ENCODE data around the gene IGF2BP3.
"Not testable (repeated sequence)": the region's sequence is repeated elsewhere in the genome, so short reads cannot be mapped to it uniquely, and the experiment has no call there.

IGF2BP3 gene

DNA sequence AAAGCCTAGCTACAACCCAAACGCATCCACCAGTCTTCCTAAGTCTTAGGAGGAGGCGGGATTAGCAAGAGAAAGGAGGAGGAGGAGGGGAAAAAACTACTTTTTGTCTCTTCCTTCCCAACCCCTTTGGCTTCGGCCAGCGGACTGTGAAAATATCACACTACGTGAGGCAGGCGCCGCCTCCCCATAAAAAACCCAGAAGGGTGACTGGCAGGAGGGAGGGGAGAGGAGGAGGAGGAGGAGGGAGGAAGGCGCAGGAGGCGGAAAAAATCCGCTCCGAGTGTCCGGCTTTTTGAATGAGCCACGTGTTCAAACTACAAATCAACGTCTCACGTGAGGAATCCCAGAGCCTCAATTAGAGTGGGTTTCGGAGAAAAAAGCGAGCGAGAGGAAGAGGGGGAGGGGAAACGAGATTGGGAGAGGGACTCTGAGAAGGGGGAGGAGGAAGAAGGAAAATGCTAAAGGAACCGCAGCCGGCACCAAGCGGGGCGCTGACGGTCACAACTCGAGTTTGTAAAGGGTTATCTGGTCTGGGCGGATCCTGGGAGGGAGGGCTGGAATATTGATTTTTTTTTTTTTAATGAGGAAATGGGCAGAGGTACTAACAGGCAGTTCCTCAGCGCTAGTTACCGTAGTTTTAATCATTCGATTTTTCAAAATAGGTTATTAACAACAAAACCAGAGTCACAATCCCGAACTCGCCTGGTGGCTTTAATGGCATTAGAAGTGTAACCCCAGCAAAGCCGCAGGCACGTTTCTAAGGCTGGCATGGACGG is at the start of gene IGF2BP3:
IGF2BP3 (minus strand) TSS at position 162 of the 776 bp plus-strand sequence. CDS start 381 bp downstream, outside the sequence.
- DNase-seq (ENCODE audit: insufficient read length, low spot score) (peak; percentile 66), FAIRE-seq (no peak)

DNA sequence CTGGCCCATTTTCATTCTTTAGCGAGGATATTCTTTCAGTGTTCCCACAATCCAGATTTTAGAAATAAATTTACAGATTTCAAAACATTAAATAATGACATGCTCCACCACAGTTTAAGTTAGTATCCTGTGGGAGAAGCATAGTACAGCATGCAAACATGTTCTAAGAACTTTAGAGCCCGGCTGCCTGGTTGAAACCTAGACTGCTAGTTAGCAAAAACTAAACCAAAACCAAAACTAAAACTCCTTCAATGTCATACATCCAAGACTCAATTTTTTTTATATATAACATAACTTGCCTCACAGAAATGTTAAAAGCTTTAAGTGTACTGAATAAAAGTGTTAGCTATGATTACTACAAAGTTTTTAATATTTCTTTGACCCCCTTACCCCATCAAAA is 44.5 kb upstream of the IGF2BP3 start:
- DNase-seq (ENCODE audit: insufficient read length, low spot score) = no peak
- no peak for FAIRE-seq

DNA sequence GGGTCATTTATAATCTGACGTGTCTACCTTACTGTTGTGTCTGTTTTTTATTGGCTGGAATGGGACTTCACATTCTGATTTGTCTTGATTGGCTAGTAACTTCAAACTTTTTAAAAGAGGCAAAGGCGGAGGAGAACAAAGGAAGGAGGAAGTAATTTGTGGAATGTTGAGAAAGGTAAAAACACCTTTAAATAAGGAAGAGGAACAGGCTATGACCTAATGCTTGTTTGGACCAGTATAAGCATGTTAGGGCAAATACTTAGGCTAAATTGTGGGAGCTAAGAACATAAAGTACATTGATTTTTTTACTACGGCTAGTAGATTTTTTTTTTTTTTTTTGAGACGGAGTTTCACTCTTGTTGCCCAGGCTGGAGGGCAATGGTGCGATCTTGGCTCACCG is 43.5 kb upstream of the IGF2BP3 start:
- FAIRE-seq; DNase-seq (ENCODE audit: insufficient read length, low spot score): not testable (repeated sequence)

DNA sequence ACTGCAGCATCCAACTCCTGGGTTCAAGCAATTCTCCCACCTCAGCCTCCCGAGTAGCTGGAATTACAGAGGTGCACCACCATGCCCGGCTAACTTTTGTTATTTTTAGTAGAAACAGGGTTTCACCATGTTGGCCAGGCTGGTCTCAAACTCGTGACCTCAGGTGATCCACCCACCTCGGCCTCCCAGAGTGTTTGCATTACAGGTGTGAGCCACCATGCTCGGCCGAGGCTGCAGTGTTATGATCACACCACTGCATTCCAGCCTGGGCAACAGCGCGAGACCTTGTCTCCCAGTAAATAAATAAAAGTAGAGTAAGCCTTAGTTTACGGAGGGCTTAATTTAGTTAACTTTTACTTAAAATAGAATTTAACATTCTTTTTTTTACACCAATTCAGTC is 23.7 kb upstream of the IGF2BP3 start:
- DNase-seq (ENCODE audit: insufficient read length, low spot score) = no peak
- FAIRE-seq = no peak

DNA sequence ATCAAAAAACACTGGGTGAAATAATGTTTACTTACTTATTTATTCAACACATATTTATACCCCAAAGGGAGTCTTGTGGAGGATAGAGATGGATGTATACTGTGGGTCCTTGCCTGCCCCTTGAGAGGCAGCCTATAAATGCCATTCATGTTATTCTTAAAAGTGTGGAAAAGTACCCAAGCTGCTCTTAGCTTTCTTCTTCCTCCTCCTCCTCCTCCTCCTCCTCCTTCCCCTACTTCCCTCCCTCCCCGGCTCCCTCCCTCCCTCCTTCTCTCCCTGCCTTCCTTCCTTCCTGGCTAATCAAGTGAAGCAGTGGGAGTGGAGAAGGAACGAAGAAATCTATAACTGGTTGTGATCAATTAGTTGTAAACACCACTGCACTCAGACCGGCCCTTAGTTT is 21.2 kb upstream of the IGF2BP3 start:
- FAIRE-seq = no peak
- no peak for DNase-seq (ENCODE audit: insufficient read length, low spot score)

DNA sequence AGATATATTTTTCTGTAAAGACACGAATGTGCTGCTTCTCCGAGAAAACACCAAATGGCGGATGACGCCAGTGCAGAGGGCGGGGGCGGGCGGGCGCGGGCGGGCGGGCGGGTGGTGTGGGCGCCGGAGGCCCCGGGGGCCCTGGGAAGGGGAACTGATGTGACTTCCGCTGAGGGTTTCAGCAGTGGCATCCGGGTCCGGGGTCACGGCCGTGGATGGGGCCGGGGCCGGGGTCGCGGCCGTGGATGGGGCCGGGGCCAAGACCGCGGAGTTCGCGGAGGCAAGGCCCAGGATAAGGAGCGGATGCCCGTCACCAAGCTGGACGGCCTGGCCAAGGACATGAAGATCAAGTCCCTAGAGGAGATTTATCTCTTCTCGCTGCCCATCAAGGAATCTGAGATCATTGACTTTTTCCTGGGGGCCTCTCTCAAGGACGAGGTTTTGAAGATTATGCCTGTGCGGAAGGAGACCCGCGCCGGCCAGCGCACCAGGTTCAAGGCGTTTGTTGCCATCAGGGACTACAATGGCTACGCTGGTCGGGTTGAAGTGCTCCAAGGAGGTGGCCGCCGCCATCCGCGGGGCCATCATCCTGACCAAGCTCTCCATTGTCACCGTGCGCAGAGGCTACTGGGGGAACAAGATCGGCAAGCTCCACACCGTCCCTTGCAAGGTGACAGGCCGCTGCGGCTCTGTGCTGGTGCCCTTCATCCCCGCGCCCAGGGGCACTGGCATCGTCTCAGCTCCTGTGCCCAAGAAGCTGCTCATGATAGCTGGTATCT is 20.3 kb upstream of the IGF2BP3 start:
- DNase-seq (ENCODE audit: insufficient read length, low spot score) (no peak), FAIRE-seq (no peak)

DNA sequence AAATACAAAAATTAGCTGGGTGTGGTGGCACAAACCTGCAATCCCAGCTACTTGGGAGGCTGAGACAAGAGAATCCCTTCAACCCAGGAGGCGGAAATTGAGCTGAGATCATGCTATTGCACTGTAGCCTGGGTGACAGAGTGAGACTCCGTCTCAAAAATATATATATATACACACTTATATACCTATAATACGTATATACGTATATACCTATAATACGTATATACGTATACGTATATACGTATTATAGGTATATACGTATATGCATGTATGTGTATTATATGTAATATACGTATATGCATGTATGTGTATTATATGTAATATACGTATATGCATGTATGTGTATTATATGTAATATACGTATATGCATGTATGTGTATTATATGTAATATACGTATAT is 18.4 kb upstream of the IGF2BP3 start:
- not testable (repeated sequence) for DNase-seq (ENCODE audit: insufficient read length, low spot score); FAIRE-seq

DNA sequence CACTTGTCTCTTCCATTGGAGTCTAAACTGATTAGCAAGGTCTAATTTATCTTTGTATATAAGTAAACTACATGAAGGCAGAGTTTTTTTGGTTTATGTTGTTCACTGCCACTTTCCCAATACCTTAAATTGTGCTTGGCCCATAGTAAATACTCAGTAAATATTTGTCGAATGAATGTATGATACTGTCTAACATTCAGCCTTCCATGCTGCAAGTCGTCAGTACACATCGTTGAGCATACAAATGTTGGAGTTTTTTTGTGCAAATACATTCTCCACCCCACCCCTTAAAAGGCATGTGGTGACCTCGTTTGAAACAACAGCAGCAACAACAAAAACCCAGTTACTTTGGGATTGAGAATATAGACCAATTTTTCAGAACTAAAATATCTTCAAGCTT is 17.4 kb upstream of the IGF2BP3 start:
- no peak for FAIRE-seq
- DNase-seq (ENCODE audit: insufficient read length, low spot score) = no peak

DNA sequence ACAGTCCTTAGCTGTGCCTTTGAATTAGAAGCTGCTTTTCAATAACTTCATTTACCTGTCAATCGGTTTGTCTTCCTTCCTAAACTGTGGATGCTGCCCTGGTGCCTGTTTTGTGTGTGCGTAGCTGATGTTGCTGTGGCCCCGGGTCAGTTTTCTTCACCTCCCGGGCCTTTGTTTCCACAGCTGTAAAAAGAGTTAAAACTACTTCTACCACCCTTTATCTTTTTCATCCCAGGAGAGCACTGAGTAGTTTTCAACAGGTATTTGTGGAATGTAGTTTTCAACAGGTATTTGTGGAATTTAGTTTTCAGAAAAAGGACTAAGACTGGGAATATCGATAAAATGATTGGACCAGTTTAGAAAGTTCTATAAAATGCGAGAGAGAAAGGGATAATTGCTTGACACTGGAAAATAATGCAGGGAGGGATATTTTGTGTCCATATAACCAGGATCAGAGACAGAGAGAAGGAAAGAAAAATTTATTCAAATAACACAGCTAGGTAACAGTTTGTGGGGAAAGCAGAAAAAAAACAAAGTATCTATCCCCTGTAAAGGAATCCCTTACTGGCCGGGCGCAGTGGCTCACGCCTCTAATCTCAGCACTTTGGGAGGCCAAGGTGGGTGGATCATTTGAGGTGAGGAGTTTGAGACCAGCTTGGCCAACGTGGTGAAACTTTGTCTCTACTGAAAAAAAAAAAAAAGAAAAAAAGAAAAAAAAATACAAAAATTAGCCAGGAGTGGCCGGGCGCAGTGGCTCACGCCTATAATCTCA is 15.9 kb upstream of the IGF2BP3 start:
- FAIRE-seq = no peak
- no peak for DNase-seq (ENCODE audit: insufficient read length, low spot score)

DNA sequence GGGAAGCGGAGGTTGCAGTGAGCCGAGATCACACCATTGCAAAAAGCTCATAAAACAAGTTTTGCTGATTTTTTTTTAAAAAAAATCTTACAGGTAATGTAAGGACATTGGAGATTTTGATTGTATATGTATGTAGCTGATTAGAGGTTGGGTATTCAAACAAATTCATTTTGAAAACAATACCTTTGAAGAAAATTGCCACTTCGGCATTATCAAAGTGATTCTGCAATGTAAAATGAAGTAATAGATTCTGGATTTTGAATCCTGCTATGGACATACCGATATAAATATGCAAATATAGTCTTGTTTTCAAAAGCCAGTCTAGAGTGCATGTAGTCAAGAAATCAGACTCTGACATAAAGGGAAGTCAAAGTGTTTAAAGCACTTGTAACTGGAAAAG is 12.4 kb upstream of the IGF2BP3 start:
- no peak for FAIRE-seq
- no peak for DNase-seq (ENCODE audit: insufficient read length, low spot score)

DNA sequence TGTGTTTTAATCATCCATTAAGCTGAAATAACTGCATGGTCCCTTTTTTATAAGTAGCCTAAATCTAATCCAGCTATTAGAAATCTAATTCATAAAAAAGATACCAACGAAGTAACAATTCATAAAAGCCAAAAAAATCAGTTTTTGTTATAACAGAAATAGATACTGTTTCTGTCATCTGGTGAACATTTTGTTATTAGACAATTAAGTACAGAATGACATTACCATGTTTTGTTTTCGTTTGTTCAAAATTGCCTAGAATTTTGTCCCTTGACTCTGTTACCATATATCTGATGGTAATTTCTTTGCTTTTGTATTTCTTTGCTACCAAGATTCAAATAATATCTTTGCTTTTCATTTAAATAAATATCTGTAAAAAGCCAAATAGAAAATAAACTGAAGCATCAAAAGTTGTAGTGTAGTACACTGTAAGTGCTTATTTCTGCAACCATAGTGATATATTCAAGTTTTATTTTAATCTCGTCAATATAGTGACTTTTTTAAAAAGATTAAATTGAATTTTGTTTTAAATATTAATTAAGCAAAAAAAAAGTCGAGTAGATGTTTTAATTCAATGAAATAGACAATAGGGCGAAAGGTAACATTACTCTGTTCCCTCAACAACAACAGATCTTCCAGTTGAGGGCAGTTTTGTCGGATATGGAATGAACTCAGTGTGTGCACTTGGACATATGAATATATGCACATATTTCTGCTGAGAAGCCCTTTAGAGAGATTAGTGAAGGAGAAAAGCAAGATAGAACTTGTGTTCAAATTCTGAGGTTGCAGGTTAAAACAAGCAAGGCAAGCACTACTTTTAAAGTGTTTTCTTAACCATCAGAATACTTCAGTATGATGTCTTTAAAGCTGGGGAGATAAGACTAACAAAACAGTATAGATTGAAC is 7.9 kb upstream of the IGF2BP3 start:
- DNase-seq (ENCODE audit: insufficient read length, low spot score) (no peak), FAIRE-seq (no peak)

DNA sequence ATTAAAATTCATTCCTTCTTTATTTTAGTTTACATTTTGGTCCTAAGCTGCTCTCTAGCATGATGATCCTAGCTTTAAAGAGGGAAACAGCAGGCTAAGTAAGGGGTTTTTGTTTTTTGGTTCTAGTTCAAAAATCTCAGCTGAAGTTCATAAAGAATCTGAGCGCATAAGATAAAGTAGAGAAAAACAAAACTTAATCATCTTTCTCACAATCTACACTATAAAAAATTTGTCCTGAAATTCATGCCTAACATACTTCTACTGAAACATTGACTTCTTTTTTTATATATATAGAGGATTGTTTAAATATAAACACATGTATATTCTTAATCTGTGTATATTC is 6.8 kb upstream of the IGF2BP3 start:
- no peak for FAIRE-seq

DNA sequence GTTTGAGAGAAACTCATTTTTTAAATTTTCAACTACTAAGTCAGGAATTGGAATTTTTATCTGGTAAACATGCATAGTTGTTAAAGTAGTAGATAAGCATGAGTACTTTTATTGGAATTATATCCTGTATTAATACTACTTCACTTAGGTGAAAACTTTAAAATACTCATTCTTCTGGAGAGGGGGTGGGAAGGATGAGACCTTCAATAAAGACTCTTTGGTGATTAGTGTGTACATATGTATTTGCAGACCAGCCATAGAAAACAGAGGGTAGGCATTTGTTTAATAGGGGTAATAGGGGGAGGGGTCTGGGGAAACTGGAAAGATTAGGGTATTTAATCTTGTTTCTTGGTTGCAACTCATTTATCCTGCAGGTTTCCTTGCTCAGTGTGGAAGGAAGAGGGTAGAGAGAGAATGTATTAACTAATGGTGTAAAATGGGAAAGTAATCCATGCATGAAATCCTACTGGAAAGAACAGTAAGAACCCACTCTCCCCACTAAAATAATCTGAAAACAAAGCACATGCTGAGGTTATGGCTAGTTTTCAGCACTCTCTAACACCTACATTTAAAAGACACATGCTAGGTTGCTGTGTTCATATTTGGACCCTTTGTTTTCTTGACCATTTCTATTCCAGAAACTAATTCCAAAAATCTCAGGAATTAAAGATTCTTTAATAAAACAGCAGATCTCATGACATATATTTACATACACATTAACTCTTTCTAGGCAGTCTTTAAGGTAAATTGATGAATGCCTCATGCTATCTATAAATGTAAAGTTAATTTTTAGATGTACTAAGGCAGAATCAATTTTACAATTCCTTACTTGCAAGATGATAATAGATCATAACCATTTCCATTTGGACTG is 6.2 kb upstream of the IGF2BP3 start:
- DNase-seq (ENCODE audit: insufficient read length, low spot score) (no peak), FAIRE-seq (no peak)

More for the DNA sequence above, 6.8 kb upstream of the IGF2BP3 start:
- no peak for DNase-seq (ENCODE audit: insufficient read length, low spot score)

DNA sequence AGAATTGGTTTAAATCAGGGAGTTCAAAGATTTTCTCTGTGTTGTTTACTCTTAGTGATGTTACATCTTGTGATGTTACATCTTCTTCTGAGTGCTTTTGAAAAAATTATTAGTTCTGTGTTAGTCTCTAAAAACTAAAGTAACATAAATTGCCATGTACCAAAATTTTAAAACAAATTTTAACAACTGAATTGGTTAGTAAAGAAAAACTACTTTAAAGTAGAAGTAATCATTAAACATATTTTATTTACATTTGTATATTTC is 5.2 kb upstream of the IGF2BP3 start:
- FAIRE-seq = no peak
- DNase-seq (ENCODE audit: insufficient read length, low spot score) = no peak

DNA sequence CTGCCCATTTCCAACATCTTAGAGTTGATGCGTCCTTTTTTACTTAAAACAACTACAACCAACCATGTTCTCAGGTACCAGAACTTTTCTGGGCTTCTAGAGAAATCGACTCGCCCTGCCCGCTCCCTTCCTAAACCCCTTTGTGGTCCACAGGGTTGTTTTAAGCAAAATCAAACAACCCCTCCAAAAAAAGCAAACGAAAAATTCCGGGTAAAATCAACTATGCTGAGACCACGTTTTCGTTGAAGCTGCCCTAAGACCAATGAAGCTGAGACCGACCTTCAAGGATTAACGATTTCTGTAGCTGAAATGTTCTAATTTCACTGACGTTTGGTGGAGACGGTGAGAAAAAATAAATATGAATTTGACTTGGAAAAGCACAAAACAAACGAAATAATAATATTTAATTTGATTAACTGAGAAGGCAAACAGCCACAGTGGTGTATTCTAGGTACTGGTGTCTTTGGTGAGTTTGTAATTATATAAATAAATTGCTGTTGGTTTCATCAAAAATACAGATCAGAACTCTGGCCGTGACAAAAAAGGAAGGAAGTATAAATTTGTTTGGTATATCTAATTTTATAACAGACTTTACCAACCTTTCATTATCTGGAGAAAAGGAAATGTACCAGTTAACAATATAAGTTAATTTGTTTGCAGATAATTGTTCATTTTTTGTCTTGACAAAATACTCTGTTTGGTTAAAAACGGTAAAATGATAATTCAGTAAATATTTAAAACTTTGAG is 4.7 kb upstream of the IGF2BP3 start:
- no peak for DNase-seq (ENCODE audit: insufficient read length, low spot score)
- no peak for FAIRE-seq

DNA sequence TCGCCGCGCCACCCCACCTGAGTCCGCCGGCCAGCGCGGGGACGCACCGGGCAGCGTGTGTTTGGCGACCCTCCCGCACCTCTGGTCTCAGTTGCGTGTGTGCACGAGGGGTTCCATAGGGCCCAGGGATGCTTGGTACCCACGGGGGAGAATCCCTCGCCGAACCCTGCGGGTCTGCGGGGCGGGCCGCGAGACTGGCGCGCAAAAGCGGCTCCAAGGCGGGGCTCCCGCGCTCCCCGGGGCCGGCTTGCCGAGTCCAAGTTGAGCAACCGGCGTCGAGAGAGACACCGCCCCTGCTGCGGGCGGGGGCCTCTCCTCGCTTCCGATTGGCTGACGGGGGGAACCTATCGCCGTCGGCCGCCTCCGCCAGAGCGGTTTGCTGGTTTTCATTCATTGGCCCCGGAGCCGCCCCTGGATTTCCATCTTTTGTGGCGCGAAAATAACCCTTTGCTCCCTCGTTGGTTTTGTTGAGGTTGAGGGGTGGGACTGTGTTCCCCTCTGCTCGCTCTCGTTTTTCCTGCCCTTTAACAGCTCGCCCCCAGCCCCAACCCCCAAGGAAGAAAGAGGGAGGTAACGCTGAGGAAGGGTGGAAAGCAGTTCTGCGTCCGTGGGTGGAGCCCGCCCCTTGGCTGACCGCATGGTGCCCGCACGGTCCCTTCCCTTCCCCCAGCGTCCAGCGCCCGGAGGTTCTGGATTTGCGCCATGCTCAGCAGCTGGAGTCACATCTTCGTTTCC is 4.0 kb upstream of the IGF2BP3 start:
- peak; percentile 92 for DNase-seq (ENCODE audit: insufficient read length, low spot score)
- peak; percentile 95 for FAIRE-seq

DNA sequence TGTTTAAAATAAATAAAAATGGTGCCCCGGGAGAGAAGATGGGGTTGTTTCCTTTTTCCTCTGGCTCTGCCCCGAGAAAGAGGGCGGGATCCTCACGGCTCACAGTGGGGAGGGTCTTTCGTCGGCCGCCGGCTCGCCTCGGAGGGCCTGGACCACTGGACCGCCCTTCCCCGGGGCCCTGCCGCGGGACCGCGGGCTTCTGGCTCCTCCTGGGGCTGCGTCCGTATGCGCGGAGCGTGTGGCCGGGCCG is 3.5 kb upstream of the IGF2BP3 start:
- DNase-seq (ENCODE audit: insufficient read length, low spot score) (no peak), FAIRE-seq (no peak)

DNA sequence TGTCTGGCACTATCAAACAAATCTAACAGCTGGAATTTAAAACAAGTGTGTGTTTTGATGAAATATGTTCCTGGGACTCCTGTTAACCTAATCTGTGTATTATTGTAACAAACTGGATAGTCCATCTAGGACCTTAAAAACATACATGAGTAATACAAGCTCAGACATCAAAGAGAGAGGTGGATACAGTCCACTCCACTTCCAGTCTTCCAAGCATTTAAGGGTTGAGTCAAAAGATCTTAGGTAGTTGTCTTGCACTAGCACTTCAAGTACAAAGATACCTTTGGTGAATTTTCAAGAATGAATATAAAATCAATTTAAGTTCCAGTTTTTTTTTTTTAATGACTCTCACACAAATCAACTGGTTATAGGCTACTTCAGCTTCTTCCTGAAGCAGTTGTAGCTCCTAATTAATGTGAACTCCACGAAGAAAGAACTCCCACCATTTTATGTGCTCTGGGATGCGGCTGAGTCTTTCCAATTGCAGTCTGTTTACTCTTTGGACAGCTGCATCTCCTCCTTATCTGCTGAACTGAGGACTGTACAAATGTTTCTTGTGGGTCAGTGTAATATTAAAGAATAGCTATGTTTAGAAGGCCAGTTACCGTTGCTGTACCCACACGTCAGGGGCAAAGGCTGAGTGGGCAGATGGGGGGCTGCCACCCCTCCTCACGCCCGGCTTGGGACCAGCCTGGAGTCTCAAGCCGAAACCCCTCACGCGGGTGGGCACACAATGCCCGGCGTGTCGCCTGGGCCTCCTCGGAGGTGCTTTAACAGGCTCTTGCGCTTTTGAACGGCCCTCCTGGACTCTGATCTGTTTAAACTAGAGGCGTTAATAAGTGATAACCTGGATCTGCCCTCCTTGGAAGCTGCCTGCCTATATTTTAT is 2.9 kb upstream of the IGF2BP3 start:
- no peak for DNase-seq (ENCODE audit: insufficient read length, low spot score)
- FAIRE-seq = no peak

Data from HTR-8/SVneo (cell line).